ENCODE data around the gene TMEM54.

Gene TMEM54

DNA sequence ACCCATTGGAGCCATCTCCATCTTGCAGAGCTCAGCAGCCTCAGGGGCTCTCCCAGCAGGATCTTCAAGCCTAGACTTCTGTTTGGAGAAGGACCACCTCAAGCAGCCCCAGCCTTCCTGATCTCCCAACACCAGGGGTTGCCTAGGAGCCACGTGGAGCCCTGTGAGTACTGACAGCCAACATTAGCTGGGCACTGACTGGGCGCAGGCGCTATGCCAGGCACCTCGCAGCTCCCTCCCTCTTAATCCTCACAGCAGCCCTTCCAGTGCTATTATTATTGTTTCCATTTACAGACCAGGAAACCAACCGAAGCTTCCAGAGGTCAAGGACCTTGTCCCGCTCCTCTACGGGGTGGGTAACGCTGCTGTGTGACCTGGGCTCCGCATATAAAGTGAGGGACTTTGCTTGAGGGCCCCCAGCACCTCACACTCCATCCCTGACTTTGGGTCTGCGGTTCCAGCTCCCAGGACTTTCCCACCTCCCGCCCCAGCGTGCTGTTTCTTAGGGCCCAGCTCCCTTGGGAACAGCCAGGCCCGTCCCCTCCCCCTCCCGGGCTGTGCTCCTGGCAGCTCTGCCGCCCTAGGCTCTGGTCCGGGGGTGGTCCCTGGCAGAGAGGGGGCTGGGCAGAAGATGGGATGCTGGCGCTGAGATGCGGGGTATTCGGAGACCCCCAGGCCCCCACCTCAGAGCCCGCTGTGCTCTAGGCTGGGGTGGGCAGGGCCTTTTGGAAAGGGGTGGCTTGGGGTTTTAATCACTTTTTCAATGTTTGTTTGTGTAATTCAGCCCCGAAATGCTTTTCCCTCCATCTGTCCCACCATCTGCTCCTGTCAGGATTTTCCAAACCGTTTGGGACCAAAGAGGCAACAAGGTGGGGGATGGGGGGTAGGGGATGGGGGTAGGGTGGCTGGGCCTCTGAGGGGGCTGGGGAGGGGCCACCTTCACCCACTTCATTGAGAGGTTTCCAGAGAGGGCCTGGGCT is 19.0 kb downstream of the TMEM54 start:
- no peak for TF ChIP-seq CTCF (conservative IDR thresholded peaks at IDR 0.05)

DNA sequence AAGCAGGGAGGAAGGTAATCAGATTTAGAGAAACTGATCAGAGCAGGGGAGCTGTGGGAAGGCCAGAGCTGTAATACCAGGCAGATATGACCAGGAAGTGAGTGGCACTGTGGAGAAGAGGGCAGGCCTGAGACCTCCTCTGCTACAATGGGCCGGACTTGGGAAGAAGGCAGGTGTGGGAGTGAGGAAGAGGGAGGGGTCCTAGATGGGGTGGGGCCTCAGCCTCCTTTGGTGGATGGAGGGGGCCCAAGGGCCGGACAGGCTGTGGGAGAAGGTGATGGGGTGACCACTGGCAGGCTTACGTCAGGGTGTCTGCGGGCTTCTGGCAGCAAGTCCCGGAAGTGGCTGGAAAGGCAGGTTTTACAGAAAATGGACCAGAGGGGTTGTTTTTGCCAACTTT is 19.9 kb downstream of the TMEM54 start:
- no peak overlapping the region for H3K27ac ChIP-seq

More for the DNA sequence above, 19.0 kb downstream of the TMEM54 start:
- H3K27ac ChIP-seq, result no peak overlapping the region

GRCh38 chr1:32878637-32879041 is 22.6 kb downstream of the TMEM54 start:
- no peak overlapping the region for H3K27ac ChIP-seq

More for the DNA sequence above, 19.9 kb downstream of the TMEM54 start:
- no peak for TF ChIP-seq CTCF (conservative IDR thresholded peaks at IDR 0.05)

DNA sequence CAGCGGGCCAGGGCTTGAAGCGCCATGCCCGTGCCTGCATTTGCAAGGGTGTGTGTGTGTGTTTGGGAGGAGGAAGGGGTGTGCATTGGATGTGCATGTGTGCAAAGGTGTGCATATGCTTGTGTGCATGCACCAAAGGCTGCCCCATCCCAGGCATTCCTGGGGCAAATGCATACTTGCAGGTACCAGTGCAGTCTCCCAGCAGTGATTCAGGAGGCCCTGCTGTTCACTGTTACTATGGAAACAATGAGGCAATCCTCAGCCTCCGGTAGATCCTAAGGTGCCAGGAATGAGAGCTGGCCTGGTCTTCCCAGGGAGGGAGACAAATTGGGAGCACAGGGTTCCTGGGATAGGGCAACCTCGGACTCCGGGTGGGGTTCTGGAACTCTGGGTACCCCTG is 23.0 kb downstream of the TMEM54 start:
- no peak overlapping the region for H3K27ac ChIP-seq
- no peak for TF ChIP-seq CTCF (conservative IDR thresholded peaks at IDR 0.05)

More at GRCh38 chr1:32878637-32879041, 22.6 kb downstream of the TMEM54 start:
- TF ChIP-seq CTCF (conservative IDR thresholded peaks at IDR 0.05), result no peak

GRCh38 chr1:32877211-32878110 is 23.7 kb downstream of the TMEM54 start:
- H3K27ac ChIP-seq, result no peak overlapping the region
- TF ChIP-seq CTCF (conservative IDR thresholded peaks at IDR 0.05), result no peak

DNA sequence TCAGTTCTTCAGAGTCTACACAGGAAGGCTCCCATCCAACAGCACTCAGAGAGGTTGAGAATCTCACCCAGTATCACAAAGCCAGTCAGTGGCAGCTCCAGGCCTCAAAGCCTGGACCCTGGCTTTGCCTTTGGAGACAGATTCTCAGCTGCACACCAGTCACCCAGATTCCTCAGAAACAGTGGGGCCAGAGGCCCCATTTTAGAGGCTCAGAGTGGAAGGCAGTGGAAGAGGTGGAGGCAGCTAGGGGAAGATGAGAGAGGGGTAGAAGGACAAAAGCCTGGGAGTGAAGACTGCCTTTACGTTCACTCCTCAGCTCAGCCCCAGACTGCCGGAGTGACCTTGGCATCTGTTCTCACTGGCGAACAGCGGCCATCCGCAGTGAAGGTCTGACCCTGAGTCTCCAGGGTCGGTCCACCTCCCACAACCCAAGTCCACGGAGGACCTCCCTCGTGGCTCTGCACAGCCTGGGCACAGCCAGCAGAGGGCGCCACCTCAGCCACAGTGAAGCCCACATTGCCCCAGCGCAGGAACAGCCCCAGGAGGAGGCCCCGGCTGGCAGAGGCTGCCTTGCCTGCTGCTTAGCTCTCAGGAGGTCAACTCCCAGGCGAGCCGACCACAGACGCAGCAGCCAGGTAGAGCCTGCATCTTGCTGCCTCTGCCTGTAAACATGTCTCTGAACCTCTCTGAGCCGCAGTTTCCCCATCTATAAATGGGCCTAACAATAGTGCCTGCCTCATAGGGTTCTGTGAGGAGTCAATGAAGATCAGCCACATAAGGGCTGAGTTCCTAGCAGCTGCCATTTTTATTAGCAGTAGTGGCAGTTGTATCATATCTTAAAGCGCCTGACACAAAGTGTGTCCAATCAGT is 24.6 kb downstream of the TMEM54 start:
- peak; percentile 78 for TF ChIP-seq CTCF (conservative IDR thresholded peaks at IDR 0.05)
- H3K27ac ChIP-seq, result no peak overlapping the region
